Activated T-cell treated with anti-CD3 and anti-CD28 coated beads for 24 hours (primary cell): ENCODE data around the gene SLC24A3.

Experiments
- DNase-seq: peaks from one replicate; pipeline ENCODE4 v3.0.0-alpha.2; 2020; ENCODE audit warnings: low read depth

SLC24A3 gene

GRCh38 chr20:19272976-19273654, 60.7 kb downstream of the SLC24A3 start:
- no peak for DNase-seq

- DNase-seq, result no peak
Observed at GRCh38 chr20:19274001-19274400, 61.6 kb downstream of the SLC24A3 start.

- no peak for DNase-seq
Observed at GRCh38 chr20:19274412-19275015, 62.1 kb downstream of the SLC24A3 start.

GRCh38 chr20:19275038-19275629, 62.7 kb downstream of the SLC24A3 start:
- DNase-seq, result no peak

GRCh38 chr20:19275630-19276071, 63.2 kb downstream of the SLC24A3 start:
- DNase-seq, result no peak

- no peak for DNase-seq
Observed at GRCh38 chr20:19277381-19277780, 64.9 kb downstream of the SLC24A3 start.

DNA sequence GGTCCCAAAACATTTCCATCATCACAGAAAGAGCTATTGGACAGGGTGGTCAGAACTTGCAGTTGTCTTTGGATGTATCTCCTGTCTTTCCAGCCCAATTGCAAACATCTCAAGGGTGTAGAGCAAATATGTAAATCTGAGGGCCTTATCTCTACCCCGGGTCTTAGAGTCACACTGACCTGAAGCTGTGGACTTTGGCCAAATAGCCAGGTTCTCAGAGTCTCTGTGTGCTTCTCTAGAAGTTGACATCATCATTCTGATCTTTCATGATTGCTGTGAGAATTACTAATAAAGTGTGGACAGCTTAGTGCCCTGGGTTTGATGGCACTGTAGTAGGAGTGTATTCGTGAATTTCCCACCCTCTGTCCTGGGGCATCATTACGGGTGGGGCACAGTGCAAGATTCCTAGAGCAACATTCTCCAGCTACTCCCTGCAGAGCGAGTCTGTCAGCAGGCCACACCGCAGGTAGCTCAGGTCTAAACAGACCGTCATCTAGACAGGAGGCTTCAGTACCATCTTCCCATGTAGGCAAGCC, 71.1 kb downstream of the SLC24A3 start:
- DNase-seq, result no peak

DNA sequence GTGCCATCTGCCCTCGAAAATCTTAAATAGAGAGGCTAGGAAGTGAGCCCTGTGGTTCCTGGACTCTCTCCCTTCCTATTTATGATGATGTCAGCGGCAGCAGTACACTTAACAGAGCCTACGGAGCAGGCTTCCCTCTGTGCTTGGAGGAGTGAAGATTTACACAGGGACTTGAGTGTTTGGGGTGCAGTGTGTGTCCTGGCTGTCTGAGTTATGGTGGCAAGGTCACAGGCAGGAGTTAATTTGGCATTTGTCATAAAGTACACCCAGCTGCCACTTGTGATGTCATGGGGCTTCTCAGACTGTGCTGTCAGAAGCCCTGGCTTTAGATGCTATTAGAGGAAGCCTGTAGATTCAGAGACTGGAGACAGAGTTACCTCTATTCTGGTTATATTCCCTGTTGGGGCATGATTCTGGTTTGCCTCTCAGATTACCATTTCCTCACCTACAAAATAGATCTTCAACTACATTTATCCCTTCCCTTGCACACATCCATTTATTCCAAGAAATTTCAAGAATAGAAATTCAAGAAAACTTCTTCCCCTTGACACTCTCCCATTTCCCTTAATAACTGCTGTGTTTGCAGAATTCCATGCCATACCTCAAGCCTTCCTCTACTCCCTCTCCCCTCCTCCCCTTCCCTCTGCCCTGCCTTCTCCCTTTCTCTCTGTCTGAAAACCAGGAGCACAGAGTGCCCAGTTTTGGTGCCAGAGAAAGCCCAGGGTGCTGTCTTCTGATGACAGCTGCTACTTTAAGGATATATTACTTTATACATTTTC, 72.1 kb downstream of the SLC24A3 start:
- DNase-seq, result no peak

DNA sequence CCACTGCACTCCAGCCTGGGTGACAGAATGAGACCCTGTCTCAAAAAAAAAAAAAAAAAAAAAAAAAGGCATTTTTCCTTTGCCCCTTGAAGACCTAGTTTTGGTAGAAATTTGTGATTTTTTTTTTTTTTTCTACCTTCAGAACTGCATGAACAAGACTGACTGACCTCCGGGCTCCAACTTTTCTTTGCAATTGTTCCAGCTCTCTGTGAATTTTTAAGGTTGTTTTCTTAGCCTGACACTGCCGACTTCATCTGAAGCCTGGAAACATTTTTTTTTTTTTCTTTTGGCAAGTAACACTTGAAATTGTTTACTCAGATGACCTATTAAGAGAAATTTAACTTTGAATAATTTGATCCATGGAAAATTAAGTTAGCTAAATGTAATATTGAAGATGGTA, 73.0 kb downstream of the SLC24A3 start:
- DNase-seq, result no peak

GRCh38 chr20:19288061-19288460, 75.6 kb downstream of the SLC24A3 start:
- DNase-seq, result no peak

DNA sequence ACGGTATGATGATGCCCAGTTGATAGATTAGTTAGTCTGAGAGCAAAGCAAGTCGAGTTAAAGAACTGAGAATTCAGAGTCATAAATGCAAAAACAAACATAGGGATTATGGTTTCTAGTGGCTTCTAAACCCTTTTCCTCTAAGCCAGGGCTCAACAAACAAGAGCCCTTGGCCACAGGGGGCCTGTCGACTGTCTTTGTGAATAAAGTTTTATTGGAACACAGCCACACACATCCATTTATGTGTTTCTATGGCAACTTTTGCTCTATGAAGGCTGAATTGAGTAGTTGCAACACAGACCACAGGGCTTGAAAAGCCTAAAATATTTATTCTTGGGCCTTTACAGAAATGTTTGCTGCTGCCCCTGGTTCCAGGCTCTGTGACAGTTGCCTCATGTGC, 76.2 kb downstream of the SLC24A3 start:
- DNase-seq, result no peak

DNA sequence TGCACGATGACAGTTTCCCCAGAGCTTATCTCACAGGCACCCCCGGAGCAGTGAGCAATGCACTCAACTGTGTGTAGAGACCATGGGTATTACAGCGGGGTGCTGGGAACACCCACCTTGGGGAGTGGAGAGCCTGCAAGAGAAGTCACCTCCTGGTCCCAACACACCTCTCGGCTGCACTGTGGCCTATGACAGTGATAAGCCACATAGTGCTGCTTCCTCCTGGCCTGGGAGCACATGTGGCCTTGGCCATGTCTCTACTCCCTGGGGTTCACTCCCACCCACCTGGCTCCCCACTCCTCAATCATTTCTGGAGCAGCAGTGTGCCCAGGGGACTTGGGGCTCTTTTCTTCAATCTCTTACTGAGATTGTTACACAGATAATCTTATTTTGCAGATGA, 77.0 kb downstream of the SLC24A3 start:
- DNase-seq, result no peak

DNA sequence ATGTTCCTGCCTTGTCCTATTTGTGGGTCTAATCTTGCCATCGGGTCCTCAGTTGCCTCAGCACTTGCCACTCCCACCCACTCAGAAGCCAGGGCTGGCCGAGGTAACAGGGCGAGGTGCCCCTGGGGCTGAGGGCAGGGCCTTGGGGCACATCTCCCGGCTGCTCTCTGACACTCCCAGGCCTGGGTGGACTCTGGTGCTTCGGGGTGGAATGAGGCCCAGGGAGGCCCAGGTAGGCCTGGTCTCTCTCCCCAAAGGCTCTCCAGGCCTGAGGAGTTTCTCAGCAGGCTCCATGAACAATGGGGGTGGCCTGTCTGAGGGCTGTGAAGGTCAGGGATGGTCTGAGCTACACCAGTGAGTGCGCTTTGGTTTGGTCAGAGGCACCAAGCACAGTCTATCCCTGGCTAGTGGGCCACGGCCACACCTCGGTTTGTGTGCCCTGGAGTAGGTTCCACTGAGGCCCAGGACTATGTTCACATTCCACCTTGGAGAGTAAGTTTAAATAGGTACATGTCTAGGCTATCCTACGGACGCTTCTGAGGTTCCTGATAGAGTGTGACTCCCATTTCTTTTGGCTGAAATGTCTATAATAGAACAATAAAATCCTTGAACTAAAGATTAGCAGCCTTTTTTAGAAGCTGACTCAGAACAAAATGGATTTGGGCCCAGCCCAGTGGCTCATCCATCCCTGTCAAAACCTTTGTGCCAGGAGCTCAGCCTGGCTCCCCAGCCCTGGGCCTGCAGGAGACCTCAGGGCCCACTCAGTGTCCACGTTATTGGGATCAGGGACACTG, 78.8 kb downstream of the SLC24A3 start:
- DNase-seq, result no peak

- DNase-seq, result no peak
Observed at GRCh38 chr20:19291818-19292132, 79.3 kb downstream of the SLC24A3 start.

DNA sequence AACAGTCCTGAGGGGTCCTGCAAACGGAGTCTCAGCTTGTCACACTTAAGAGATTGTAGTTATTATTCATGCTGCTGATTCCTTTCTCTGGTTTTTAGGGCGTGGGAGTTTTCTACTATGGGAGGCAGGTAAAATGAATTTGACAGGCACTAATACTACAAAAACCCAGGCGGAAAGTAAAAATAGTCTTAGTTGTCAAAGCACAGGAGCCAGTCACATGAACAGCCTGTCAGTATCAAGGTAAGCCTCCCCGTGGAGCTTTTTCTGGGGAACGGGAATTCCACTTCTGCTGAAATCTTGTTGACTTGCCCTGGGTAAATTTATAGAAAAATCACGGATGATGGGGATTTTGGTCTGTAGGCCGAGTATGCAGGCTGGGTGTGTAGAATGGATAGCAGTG, 79.8 kb downstream of the SLC24A3 start:
- no peak for DNase-seq

DNA sequence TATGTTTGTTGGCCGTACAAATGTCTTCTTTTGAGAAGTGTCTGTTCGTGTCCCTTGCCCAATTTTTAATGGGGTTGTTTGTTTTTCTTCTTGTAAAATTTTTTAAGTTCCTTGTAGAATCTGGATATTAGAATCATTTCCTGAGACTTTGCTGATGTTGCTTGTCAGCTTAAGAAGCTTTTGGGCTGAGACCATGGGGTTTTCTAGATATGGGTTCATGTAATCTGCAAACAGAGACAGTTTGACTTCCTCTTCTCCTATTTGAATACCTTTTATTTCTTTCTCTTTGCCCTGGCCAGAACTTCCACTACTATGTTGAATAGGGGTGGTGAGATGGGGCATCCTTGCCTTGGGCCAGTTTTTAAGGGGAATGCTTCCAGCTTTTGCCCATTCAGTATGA, 82.6 kb downstream of the SLC24A3 start:
- DNase-seq, result no peak

GRCh38 chr20:19298652-19299051, 86.2 kb downstream of the SLC24A3 start:
- no peak for DNase-seq

- no peak for DNase-seq
Observed at GRCh38 chr20:19300395-19300794, 88.0 kb downstream of the SLC24A3 start.

GRCh38 chr20:19301142-19301541, 88.7 kb downstream of the SLC24A3 start:
- no peak for DNase-seq

DNA sequence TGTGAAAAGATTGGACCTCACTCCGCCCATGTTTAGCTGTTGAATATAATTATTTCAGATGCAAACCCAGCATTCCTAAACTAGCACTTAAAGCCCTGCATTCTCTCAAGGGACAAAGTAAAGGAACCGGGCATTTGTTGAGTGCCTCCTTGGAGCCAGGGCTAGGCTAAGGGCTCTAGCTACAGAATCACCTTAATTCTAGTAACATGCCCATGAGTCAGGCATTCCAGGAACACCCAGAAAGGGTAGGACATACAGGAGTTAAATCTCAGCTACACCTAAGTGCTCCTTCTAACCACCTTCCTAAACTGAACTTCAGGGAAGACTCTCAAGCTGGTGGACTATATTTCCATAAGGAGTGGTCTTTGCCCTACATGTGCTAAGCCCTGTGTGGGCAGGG, 89.4 kb downstream of the SLC24A3 start:
- no peak for DNase-seq

DNA sequence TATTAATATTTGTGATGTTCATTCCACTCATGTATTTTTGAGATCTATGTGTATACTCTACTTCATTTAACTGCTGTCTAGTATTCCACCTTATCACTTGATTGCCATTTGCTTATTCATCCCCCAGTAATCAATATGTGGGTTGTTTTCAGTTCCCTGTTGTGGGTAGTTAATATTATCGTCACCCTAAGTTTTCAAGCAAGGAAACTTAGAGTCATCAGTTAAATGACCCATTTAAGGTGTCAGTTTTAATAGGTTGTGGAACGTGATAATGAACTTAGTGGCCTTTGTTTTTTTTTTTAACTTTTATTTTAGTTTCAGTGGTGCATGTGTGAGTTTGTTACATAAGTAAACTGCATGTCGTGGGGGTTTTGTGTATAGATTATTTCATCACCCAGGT, 90.3 kb downstream of the SLC24A3 start:
- no peak for DNase-seq

DNA sequence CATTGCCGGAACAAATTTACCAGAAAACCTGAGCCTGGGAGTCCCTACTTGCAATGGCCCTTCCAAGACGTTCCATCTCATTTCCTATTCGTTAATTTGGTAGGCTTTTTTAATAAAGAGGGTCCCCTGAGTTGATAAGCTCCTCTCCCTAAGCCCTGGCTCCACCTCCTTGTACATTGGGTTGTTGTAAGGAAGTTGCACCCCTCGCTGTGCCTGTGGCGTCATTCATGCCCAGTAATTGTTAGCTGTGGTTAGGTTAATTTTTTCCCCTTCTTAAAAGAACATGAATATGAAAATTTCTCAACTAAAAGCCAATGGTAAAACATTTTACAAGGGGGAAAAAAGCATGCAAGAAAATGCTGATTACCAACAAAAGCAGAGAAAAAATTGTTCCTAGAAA, 91.9 kb downstream of the SLC24A3 start:
- DNase-seq, result no peak
